Right lobe of liver (tissue), 4 donors: ENCODE measurements around the gene KCNJ5.

Experiments
- POLR2A ChIP-seq: fragments of 450-650 bp; IDR thresholded peaks from one replicate; pipeline ENCODE4 v1.6.1; 2017; ENCODE audit warnings: antibody characterized with exemption, mild to moderate bottlenecking
- TF ChIP-seq, protein P1 (sequence below), 4 donors: fragments of 200-600 bp in 3 of 4; fragments of 450-650 bp in 1 of 4; IDR thresholded peaks; one replicate each; pipeline versions ENCODE4 v1.5.1 to v1.8.0; 2016 to 2022; ENCODE audit warnings: antibody characterized with exemption in 4 of 4, mild to moderate bottlenecking in 2 of 4
- donor health status: DM: no; HTN: no; CAD: no.
- donor health status: DM: no; HTN: no; CAD: no.
- donor health status: DM: no; HTN: yes; CAD: no.

DNA sequence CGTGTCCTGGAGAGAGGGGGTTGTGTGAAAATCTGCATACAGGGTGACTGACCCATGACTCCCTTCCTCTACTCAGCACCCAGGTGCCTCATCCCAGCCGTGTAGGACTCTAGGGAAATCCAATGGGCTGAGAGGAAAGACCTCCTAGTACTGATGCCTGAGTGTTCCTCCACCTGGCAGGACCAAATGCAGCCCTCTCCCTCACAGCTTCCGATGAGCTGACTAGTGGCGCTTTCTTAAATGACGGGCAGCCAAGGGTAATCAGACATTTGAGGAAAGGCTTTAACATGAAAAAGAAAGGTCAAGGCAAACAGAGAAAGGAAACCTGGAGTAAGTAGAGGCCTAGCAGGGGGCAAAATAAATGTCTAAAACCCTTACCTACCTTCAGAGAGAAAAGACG is 19.1 kb upstream of the KCNJ5 start:
- TF ChIP-seq POLR2A: no peak
- TF ChIP-seq, protein P1, sequence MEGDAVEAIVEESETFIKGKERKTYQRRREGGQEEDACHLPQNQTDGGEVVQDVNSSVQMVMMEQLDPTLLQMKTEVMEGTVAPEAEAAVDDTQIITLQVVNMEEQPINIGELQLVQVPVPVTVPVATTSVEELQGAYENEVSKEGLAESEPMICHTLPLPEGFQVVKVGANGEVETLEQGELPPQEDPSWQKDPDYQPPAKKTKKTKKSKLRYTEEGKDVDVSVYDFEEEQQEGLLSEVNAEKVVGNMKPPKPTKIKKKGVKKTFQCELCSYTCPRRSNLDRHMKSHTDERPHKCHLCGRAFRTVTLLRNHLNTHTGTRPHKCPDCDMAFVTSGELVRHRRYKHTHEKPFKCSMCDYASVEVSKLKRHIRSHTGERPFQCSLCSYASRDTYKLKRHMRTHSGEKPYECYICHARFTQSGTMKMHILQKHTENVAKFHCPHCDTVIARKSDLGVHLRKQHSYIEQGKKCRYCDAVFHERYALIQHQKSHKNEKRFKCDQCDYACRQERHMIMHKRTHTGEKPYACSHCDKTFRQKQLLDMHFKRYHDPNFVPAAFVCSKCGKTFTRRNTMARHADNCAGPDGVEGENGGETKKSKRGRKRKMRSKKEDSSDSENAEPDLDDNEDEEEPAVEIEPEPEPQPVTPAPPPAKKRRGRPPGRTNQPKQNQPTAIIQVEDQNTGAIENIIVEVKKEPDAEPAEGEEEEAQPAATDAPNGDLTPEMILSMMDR (IDR thresholded peaks at IDR 0.05): no peak
